ENCODE results near the gene SLC29A3.

- no peak for TF ChIP-seq GABPA (IDR thresholded peaks at IDR 0.05; ENCODE audit: low read depth)
- no peak for TF ChIP-seq ELF1 (IDR thresholded peaks at IDR 0.05)
- TF ChIP-seq EP300 (IDR thresholded peaks at IDR 0.05; ENCODE audit: borderline replicate concordance in 1 of 2, low read depth in 1 of 2, low read length in 1 of 2), result no peak
- no peak for TF ChIP-seq RFX5 (IDR thresholded peaks at IDR 0.05; ENCODE audit: low read length)
- TF ChIP-seq JUND (IDR thresholded peaks at IDR 0.05), result no peak
- TF ChIP-seq CTCF (IDR thresholded peaks at IDR 0.05), result no peak
Observed at GRCh38 chr10:71351087-71351486, 32.0 kb downstream of the SLC29A3 start.

Data from SK-N-SH (cell line).